ENCODE data around the gene ITPR2. TPM values are rescaled to one million over a fixed set of nuclear protein-coding genes. Genes with fewer than 3 reads are reported as not detected.
A peak's percentile ranks its signal among the peaks of the same experiment; 100 is the strongest.

The ITPR2 gene
- total and polyA plus RNA-seq, 4 donors, result 11.7 to 93.3 (median 35.4) TPM

DNA sequence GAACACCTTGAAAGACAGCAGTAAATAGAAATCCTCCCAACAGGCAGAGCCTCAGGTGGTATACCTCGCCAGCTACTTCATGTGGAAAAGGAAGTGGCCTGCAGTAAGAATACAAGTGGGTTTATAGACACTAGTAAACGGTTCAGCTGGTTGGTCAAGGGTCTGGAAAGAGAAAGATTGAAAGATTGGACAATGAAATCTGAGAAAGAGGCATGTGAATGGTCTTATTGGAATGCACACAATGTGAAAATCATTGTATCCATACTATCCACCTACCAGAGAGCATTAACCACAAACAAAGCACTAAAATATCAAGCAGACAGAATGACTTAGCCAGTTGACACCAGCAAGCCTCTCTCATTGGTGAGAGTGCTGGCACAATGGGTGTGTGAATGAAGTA is 539.4 kb downstream of the ITPR2 start (continued):
- TF ChIP-seq, protein P1, sequence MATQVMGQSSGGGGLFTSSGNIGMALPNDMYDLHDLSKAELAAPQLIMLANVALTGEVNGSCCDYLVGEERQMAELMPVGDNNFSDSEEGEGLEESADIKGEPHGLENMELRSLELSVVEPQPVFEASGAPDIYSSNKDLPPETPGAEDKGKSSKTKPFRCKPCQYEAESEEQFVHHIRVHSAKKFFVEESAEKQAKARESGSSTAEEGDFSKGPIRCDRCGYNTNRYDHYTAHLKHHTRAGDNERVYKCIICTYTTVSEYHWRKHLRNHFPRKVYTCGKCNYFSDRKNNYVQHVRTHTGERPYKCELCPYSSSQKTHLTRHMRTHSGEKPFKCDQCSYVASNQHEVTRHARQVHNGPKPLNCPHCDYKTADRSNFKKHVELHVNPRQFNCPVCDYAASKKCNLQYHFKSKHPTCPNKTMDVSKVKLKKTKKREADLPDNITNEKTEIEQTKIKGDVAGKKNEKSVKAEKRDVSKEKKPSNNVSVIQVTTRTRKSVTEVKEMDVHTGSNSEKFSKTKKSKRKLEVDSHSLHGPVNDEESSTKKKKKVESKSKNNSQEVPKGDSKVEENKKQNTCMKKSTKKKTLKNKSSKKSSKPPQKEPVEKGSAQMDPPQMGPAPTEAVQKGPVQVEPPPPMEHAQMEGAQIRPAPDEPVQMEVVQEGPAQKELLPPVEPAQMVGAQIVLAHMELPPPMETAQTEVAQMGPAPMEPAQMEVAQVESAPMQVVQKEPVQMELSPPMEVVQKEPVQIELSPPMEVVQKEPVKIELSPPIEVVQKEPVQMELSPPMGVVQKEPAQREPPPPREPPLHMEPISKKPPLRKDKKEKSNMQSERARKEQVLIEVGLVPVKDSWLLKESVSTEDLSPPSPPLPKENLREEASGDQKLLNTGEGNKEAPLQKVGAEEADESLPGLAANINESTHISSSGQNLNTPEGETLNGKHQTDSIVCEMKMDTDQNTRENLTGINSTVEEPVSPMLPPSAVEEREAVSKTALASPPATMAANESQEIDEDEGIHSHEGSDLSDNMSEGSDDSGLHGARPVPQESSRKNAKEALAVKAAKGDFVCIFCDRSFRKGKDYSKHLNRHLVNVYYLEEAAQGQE (IDR thresholded peaks at IDR 0.05), result no peak
- TF ChIP-seq FOXA2 (IDR thresholded peaks at IDR 0.05) (no peak), HNF4G (IDR thresholded peaks at IDR 0.05) (no peak), ATF3 (IDR thresholded peaks at IDR 0.05) (no peak), MAX (IDR thresholded peaks at IDR 0.05) (no peak), TAF1 (conservative IDR thresholded peaks at IDR 0.05) (no peak)

- Histone ChIP-seq H3K9ac (ENCODE audit: low read depth in 1 of 2, low read length in 2 of 2) (no peak overlapping the region), H3K4me3 (ENCODE audit: low read depth in 1 of 3, low read length in 3 of 3) (no peak overlapping the region), H3K27ac (ENCODE audit: low read depth in 1 of 2, low read length in 2 of 2) (no peak overlapping the region), H3K27me3 (ENCODE audit: control insufficient read depth in 4 of 4, insufficient read depth in 4 of 4, low read length in 3 of 4) (no peaks in the 10 kb centered on the region), H3K9me3 (ENCODE audit: control insufficient read depth in 4 of 4, low read length in 3 of 4) (no peaks in the 10 kb centered on the region), H3K4me1 (ENCODE audit: control insufficient read depth in 4 of 4, insufficient read depth in 4 of 4, low read length in 3 of 4) (peaks cover 0 to 3% (median 0%) of the 10 kb centered on the region in 4 donors), H3K36me3 (ENCODE audit: control insufficient read depth in 4 of 4, insufficient read depth in 3 of 4, low read depth in 1 of 4, low read length in 3 of 4) (no peaks in the 10 kb centered on the region)
- 97% methylated on average over 1 of the region's 1 CpG for WGBS
- no peak for DNase-seq (ENCODE audit: low spot score)
- TF ChIP-seq YY1 (IDR thresholded peaks at IDR 0.05) (no peak), GABPA (IDR thresholded peaks at IDR 0.05 in 1 of 2, conservative IDR thresholded peaks at IDR 0.05 in 1 of 2) (no peak), ATF3 (IDR thresholded peaks at IDR 0.05) (no peak), HNF4A (conservative IDR thresholded peaks at IDR 0.05) (no peak), RXRA (IDR thresholded peaks at IDR 0.05) (no peak), SP1 (IDR thresholded peaks at IDR 0.05) (no peak)
- TF ChIP-seq, protein P2, sequence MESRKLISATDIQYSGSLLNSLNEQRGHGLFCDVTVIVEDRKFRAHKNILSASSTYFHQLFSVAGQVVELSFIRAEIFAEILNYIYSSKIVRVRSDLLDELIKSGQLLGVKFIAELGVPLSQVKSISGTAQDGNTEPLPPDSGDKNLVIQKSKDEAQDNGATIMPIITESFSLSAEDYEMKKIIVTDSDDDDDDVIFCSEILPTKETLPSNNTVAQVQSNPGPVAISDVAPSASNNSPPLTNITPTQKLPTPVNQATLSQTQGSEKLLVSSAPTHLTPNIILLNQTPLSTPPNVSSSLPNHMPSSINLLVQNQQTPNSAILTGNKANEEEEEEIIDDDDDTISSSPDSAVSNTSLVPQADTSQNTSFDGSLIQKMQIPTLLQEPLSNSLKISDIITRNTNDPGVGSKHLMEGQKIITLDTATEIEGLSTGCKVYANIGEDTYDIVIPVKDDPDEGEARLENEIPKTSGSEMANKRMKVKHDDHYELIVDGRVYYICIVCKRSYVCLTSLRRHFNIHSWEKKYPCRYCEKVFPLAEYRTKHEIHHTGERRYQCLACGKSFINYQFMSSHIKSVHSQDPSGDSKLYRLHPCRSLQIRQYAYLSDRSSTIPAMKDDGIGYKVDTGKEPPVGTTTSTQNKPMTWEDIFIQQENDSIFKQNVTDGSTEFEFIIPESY (IDR thresholded peaks at IDR 0.05), result no peak
Measured at GRCh38 chr12:26292596-26292995, 540.4 kb downstream of the ITPR2 start.

DNA sequence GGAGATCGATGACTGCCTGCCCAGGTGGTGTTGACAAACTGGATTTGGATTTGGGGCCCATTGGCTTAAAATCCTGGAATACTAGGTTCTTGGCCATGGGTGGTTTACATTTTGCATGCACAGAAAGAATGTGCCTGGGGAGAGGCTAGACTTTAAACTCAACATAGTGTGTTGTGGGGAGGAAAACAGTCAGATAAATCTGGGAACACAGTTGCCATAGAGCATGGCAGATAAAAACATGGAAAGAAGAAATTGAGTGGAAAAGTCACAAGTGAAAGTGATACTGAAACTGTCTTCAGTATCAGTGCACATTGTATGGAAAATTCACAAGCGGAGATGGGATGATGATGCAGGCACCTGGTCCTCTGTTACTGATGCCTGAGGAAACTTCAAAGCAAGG is 542.4 kb downstream of the ITPR2 start:
- H3K27me3 ChIP-seq (ENCODE audit: control insufficient read depth in 4 of 4, insufficient read depth in 4 of 4, low read length in 3 of 4), result no peaks in the 10 kb centered on the region
- H3K36me3 ChIP-seq (ENCODE audit: control insufficient read depth in 4 of 4, insufficient read depth in 3 of 4, low read depth in 1 of 4, low read length in 3 of 4), result no peaks in the 10 kb centered on the region
- no peak for TF ChIP-seq EGR1 (IDR thresholded peaks at IDR 0.05; ENCODE audit: low read depth in 2 of 2)
- TF ChIP-seq HNF4A (conservative IDR thresholded peaks at IDR 0.05), result peak in 1 of 2 donors; percentile 46
- no peak overlapping the region for H3K9ac ChIP-seq (ENCODE audit: low read depth in 1 of 2, low read length in 2 of 2)
- no peak for DNase-seq (ENCODE audit: low spot score)
- WGBS, result 79% methylated on average over 2 of the region's 2 CpGs
- H3K4me3 ChIP-seq (ENCODE audit: low read depth in 1 of 3, low read length in 3 of 3), result no peak overlapping the region
- peaks cover 0 to 2% (median under 1%) of the 10 kb centered on the region in 4 donors for H3K9me3 ChIP-seq (ENCODE audit: control insufficient read depth in 4 of 4, low read length in 3 of 4)
- no peak overlapping the region for H3K27ac ChIP-seq (ENCODE audit: low read depth in 1 of 2, low read length in 2 of 2)
- H3K4me1 ChIP-seq (ENCODE audit: control insufficient read depth in 4 of 4, insufficient read depth in 4 of 4, low read length in 3 of 4), result peaks cover 0 to 3% (median 0%) of the 10 kb centered on the region in 4 donors
